OCI-LY1 (cell line): ENCODE results near the gene RHBDD3.

ENCODE experiments used
- H2AFZ ChIP-seq: fragments of 200-600 bp; sonication (generic), shearing (Covaris generic); 2 replicates; pipeline ENCODE4 v1.6.0; 2014; ENCODE audit warnings: antibody characterized with exemption, mild to moderate bottlenecking, low read length
- H3F3A ChIP-seq: fragments of 200-600 bp; sonication (generic), shearing (Covaris generic); 2 replicates; pipeline ENCODE4 v1.6.0; 2014; ENCODE audit warnings: mild to moderate bottlenecking, antibody characterized with exemption, low read length, moderate library complexity; ENCODE audit not compliant: insufficient read depth
- H3K27ac ChIP-seq: fragments of 200-600 bp; sonication (generic); 2 replicates; pipeline ENCODE4 v1.5.1; 2014; ENCODE audit warnings: low read length, mixed run types, mild to moderate bottlenecking, low read depth; ENCODE audit not compliant: poor library complexity, severe bottlenecking
- H3K27me3 ChIP-seq: fragments of 200-600 bp; sonication (generic); 2 replicates; pipeline ENCODE4 v1.6.0; 2014; ENCODE audit warnings: antibody characterized with exemption, mild to moderate bottlenecking, low read length, moderate library complexity; ENCODE audit not compliant: insufficient read depth
- H3K36me3 ChIP-seq: fragments of 200-600 bp; sonication (generic); 2 replicates; pipeline ENCODE4 v1.6.1; 2014; ENCODE audit warnings: mild to moderate bottlenecking, antibody characterized with exemption, low read length, moderate library complexity, mixed read lengths; ENCODE audit not compliant: insufficient read depth
- H3K4me1 ChIP-seq: fragments of 200-600 bp; sonication (generic); 2 replicates; pipeline ENCODE4 v1.5.1; 2014; ENCODE audit warnings: mild to moderate bottlenecking, low read length, moderate library complexity; ENCODE audit not compliant: insufficient read depth, severe bottlenecking
- H3K4me2 ChIP-seq: fragments of 200-600 bp; sonication (generic), shearing (Covaris generic); 2 replicates; pipeline ENCODE4 v1.6.1; 2014; ENCODE audit warnings: low read length
- H3K4me3 ChIP-seq: fragments of 200-600 bp; sonication (generic); 2 replicates; pipeline ENCODE4 v1.5.1; 2014; ENCODE audit warnings: low read length, low read depth, mild to moderate bottlenecking, mixed read lengths; ENCODE audit not compliant: poor library complexity, severe bottlenecking
- H3K79me2 ChIP-seq: fragments of 200-600 bp; shearing (Covaris generic); 2 replicates; pipeline ENCODE4 v1.6.1; 2016; ENCODE audit warnings: mixed run types, low read length, mixed read lengths; ENCODE audit not compliant: insufficient read depth
- H3K9ac ChIP-seq: fragments of 200-600 bp; sonication (generic), shearing (Covaris generic); 2 replicates; pipeline ENCODE4 v1.6.1; 2014; ENCODE audit warnings: mild to moderate bottlenecking, low read length, mixed read lengths
- H3K9me2 ChIP-seq: fragments of 200-600 bp; sonication (generic), shearing (Covaris generic); 2 replicates; pipeline ENCODE4 v1.6.1; 2014; ENCODE audit warnings: low read depth, mild to moderate bottlenecking, low read length, mixed read lengths
- H3K9me3 ChIP-seq: fragments of 200-600 bp; shearing (Covaris generic); 2 replicates; pipeline ENCODE4 v1.6.1; 2014; ENCODE audit warnings: low read length, mixed read lengths
- H4K20me1 ChIP-seq: fragments of 200-600 bp; sonication (generic), shearing (Covaris generic); 2 replicates; pipeline ENCODE4 v1.6.0; 2016; ENCODE audit warnings: mild to moderate bottlenecking, low read length; ENCODE audit not compliant: insufficient read depth
- CTCF ChIP-seq: fragments of 200-600 bp; sonication (generic), shearing (Covaris generic); IDR thresholded peaks from 2 replicates; pipeline ENCODE4 v1.5.1; 2017; ENCODE audit warnings: mild to moderate bottlenecking, antibody characterized with exemption, low read length, moderate library complexity, mixed read lengths
- EZH2 ChIP-seq: fragments of 200-600 bp; sonication (generic), shearing (Covaris generic); IDR thresholded peaks from 2 replicates; pipeline ENCODE4 v1.8.0; 2017; ENCODE audit warnings: borderline replicate concordance, mixed run types, mild to moderate bottlenecking, antibody characterized with exemption, low read length, moderate library complexity, mixed read lengths

RHBDD3 gene

GRCh38 chr22:29267858-29268510, at the start of gene RHBDD3, which contains the start of gene EWSR1:
TSS of gene RHBDD3 (minus strand) at chr22:29267981. CDS start at chr22:29265626, 2,355 bp downstream.
TSS of gene EWSR1 (plus strand) at chr22:29268268. CDS start at chr22:29268337, 69 bp downstream.
- Histone ChIP-seq H3K27me3 (no peaks in the 10 kb centered on the region), H4K20me1 (no peaks in the 10 kb centered on the region), H2AFZ (no peak within 1 kb of the TSS), H3K9me3 (no peaks in the 10 kb centered on the region), H3K4me3 (peak within 1 kb of the TSS; percentile 97), H3F3A (no peaks in the 10 kb centered on the region), H3K27ac (peak within 1 kb of the TSS; percentile 82), H3K4me1 (peaks cover 39% of the 10 kb centered on the region), H3K9ac (peak within 1 kb of the TSS; percentile 98), H3K36me3 (peaks cover 70% of the 10 kb centered on the region), H3K9me2 (no peaks in the 10 kb centered on the region), H3K4me2 (peak within 1 kb of the TSS; percentile 96), H3K79me2 (peaks cover 56% of the 10 kb centered on the region)
- no peak for TF ChIP-seq EZH2
- TF ChIP-seq CTCF = no peak

DNA sequence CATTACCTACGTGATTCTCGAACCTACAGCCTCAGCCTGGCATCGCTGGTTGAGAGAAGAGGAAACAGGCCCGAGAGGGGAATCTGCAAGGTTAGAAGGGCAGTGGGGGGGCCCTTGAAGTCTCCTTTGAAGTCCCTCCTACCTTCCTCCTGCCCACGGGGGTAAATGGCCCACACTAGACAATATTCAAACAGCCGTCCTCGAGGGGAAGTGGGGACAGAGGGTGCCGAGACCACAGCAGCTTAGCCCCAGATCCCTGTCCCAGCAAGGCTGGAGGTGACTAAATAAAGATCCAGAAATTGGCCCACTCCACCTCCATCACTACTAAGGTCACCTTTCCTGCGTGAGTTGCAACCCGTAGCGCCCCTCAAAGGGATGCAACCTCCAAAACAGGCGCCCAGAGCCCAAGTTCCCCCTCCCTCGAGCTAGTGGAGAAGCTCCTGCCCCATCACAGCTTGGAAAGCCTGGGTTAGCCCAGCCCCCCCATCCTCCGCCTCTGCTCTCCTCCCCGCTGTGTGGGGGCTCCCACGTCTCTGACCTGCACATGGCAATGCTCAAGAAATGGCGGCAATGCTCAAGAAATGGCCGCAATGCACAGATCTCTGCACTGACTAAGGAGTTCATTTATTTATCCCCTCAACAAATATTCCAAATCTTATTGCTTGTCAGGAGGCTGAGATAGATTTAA, 48.5 kb upstream of the RHBDD3 start:
- Histone ChIP-seq H3K9ac (no peak overlapping the region), H3K9me3 (no peaks in the 10 kb centered on the region), H3K4me3 (no peak overlapping the region), H3K4me1 (no peaks in the 10 kb centered on the region), H3K27ac (no peak overlapping the region), H2AFZ (no peak overlapping the region), H3K27me3 (no peaks in the 10 kb centered on the region; the same call in 1 of the 2 replicates), H3K4me2 (no peak overlapping the region), H3K9me2 (no peaks in the 10 kb centered on the region), H3K36me3 (no peaks in the 10 kb centered on the region), H4K20me1 (no peaks in the 10 kb centered on the region), H3K79me2 (no peaks in the 10 kb centered on the region), H3F3A (no peaks in the 10 kb centered on the region)
- TF ChIP-seq EZH2 = no peak
- no peak for TF ChIP-seq CTCF

- no peak within 1 kb of the TSS for H2AFZ ChIP-seq
- no peak within 1 kb of the TSS for H3K4me3 ChIP-seq
- H4K20me1 ChIP-seq = no peaks in the 10 kb centered on the region
- H3K27me3 ChIP-seq = no peaks in the 10 kb centered on the region; the same call in 1 of the 2 replicates
- H3K9me2 ChIP-seq = no peaks in the 10 kb centered on the region
- no peak for TF ChIP-seq CTCF
- H3K9me3 ChIP-seq = no peaks in the 10 kb centered on the region
- H3K9ac ChIP-seq = no peak within 1 kb of the TSS
- no peaks in the 10 kb centered on the region for H3K36me3 ChIP-seq
- no peaks in the 10 kb centered on the region for H3K4me1 ChIP-seq
- H3K4me2 ChIP-seq = no peak within 1 kb of the TSS; the same call in 1 of the 2 replicates
- no peaks in the 10 kb centered on the region for H3F3A ChIP-seq
- H3K79me2 ChIP-seq = no peaks in the 10 kb centered on the region
- H3K27ac ChIP-seq = no peak within 1 kb of the TSS
These were observed 47.7 kb upstream of the RHBDD3 start, which contains the start of gene RASL10A for GRCh38 chr22:29315286-29316140. TSS of gene RASL10A (minus strand) at chr22:29315697. CDS start at chr22:29315246, 451 bp downstream.
